NOMO-1 treated with dmso at 0.1 percent for 144 hours (cell line): ENCODE results near the gene LCNL1.
A peak's percentile ranks its signal among the peaks of the same experiment; 100 is the strongest.
"Not testable (repeated sequence)": the region's sequence is repeated elsewhere in the genome, so short reads cannot be mapped to it uniquely, and the experiment has no call there.

Experiments used
- DNase-seq: peaks from one replicate; lab custom pipeline; 2025; ENCODE audit not compliant: unreplicated experiment; lab: John Stamatoyannopoulos, UW

LCNL1 gene

GRCh38 chr9:137021979-137022661, 39.3 kb downstream of the LCNL1 start:
- peak; percentile 65 for DNase-seq

GRCh38 chr9:137022662-137023008, 39.8 kb downstream of the LCNL1 start:
- DNase-seq = no peak

GRCh38 chr9:137023157-137023556, 40.4 kb downstream of the LCNL1 start:
- no peak for DNase-seq

GRCh38 chr9:137023583-137023991, 40.8 kb downstream of the LCNL1 start:
- no peak for DNase-seq

GRCh38 chr9:137025517-137025966, 42.7 kb downstream of the LCNL1 start:
- DNase-seq = no peak

GRCh38 chr9:137026384-137026783, 43.6 kb downstream of the LCNL1 start:
- DNase-seq = no peak

GRCh38 chr9:137026828-137027227, 44.0 kb downstream of the LCNL1 start:
- DNase-seq = no peak

GRCh38 chr9:137027369-137028262, 44.8 kb downstream of the LCNL1 start, which contains the start of gene ABCA2:
Gene ABCA2, minus strand, starts transcription at chr9:137028237. Its CDS starts 97 bp downstream, at chr9:137028140.
- DNase-seq = no peak

GRCh38 chr9:137028263-137029057, 45.7 kb downstream of the LCNL1 start:
- peak; percentile 68 for DNase-seq

- DNase-seq = peak; percentile 68
Observed at GRCh38 chr9:137029058-137029936, 46.5 kb downstream of the LCNL1 start.

- peak; percentile 15 for DNase-seq
Observed at GRCh38 chr9:137030006-137030405, 47.2 kb downstream of the LCNL1 start.

GRCh38 chr9:137030538-137031527, 48.0 kb downstream of the LCNL1 start:
- DNase-seq = peak; percentile 77

- DNase-seq = peak; percentile 36
Observed at GRCh38 chr9:137031904-137032640, 49.3 kb downstream of the LCNL1 start, which contains the start of gene FUT7. Gene FUT7, minus strand, starts transcription at chr9:137032088. Its CDS starts 97 bp downstream, at chr9:137031991.

GRCh38 chr9:137032858-137033257, 50.1 kb downstream of the LCNL1 start:
- DNase-seq = peak; percentile 65

GRCh38 chr9:137033481-137033880, 50.7 kb downstream of the LCNL1 start:
- DNase-seq = not testable (repeated sequence)

- peak; percentile 58 for DNase-seq
Observed at GRCh38 chr9:137034039-137034708, 51.4 kb downstream of the LCNL1 start.

- peak; percentile 88 for DNase-seq
Observed at GRCh38 chr9:137034709-137035506, 52.1 kb downstream of the LCNL1 start.
